Activated CD4-positive, alpha-beta T cell treated with anti-CD3 and anti-CD28 coated beads, Interleukin-2, amount 50 U/mL, for 16 hours (primary cell): Measurements from ENCODE around the gene CCNG2.

Source experiments
- DNase-seq: peaks from one replicate; pipeline ENCODE4 v3.0.0-alpha.2; 2020

Gene CCNG2

DNA sequence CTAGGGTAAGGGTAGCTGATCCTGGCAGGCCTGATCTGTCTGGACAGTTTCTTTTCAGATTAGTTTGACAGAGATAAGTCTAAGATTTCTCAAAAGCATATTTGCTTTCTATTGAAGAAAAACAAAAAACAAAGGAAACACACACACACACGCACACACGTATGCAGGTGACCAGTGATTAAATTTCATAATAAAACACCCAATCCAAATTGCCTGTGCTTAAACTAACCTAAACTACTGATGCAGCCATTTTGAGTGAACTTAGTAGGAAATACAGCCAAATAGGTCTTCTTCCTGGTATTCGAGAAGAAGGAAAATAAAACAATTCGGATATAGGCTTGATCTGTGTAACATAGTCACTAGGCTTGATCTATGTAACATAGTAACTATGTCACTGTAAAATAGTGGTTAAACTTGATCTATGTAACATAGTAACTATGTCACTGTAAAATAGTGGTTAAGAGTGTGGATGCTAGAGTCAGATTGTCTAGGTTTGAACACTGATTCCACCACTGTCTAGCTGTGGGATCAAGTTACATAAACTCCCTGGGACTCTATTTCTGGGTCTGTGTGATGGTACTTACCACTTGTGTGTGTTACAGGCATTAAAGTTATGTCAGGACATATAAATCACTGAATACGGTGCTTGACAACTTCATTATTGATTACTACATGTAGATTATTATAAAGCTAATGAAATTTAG lies 9.8 kb upstream of the CCNG2 start:
- no peak for DNase-seq

- DNase-seq = no peak
Measured at GRCh38 chr4:77148078-77148477, 8.9 kb upstream of the CCNG2 start.

DNA sequence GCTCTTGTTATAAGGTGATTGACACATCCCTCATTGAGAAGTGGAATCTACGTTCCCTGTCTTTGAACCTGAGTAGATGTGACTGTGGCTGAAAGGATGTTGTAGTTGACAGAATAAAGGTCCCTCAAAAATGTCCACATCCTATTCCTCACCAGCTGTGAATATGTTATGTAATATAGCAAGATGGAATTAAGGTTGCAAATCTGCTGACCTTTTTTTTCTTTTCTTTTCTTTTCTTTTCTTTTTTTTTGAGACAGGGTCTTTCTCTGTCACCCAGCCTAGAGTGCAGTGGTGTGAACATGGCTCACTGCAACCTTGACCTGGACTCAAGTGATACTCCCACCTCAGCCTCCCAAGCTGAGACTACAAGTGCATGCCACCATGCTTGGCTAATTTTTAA lies 7.2 kb upstream of the CCNG2 start:
- DNase-seq = no peak

DNA sequence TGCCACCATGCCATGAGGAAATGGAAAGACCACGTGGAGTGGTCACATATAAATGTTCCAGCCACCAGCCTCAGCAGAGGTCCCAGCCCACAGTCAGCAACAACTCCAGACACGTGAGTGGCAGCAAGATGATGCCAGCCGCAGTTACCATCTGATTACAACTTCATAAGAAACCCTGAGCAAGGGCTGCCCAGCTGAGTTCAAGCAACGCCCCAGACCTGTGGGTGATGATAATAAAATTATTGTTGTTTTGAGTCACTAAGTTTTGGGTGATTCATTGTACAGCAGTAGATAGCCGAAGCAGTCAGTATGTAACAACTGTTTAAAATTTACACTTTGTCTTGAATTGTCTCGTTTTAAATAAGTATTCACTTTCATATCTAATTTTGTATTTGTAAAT lies 5.8 kb upstream of the CCNG2 start:
- peak; percentile 1 for DNase-seq

GRCh38 chr4:77152421-77152820 lies 4.6 kb upstream of the CCNG2 start:
- no peak for DNase-seq

DNA sequence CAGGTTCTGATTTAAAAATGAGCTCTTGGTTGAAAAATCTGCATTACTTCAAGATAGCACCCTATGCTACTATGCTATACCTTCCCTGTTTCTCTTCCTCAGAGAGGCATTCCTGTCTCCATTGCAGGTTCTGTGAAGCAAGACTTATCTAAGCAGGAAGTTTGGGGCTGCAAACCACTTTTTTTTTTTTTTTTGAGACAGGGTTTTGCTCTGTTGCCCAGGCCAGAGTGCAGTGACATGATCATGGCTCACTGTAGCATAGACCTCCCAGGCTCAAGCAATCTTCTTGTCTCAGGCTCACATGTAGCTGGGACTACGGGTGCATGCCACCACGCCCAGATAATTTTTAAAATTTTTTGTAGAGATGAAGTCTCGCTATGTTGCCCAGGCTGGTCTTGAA lies 4.0 kb upstream of the CCNG2 start:
- no peak for DNase-seq

GRCh38 chr4:77154065-77154464 lies 2.9 kb upstream of the CCNG2 start:
- no peak for DNase-seq

GRCh38 chr4:77154761-77155499 lies 2.1 kb upstream of the CCNG2 start:
- DNase-seq = no peak

DNA sequence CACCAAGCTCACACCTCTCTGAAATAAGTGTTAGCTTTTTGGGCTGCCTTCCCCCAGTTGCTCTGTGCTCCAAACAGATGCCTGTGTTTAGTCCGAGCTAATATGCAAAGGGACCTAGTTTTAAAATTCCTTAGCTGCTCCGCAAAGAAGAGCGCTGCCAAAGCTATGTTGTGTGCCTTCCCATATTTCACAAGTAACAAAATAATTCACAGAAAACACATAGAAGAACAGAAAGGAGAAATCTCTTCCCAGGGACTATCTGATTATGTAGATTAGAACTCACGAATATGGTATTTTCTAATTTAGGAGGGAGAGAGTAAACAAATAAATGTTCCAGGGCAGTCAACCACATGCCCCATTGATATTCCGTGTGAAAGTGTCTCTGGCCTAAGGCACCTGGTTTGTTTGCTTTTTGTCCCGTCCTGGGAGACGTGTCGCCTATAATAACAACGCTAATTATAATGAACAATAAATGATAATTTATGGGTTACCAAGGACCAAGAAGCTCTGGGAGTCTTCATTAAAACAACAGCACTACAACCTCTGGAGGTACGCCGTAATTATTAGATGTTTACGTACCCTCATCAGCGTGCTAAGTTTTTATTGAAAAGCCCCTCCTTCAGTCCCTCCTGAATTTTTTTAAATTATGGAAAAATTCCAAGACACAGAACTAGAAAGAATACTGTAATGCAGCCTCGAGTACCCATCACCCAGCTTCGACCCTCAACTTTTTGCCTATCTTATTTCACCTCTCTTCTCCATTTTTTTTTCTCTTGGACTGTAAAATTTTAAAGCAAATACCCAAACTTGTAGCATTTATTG lies 1.2 kb upstream of the CCNG2 start:
- no peak for DNase-seq

GRCh38 chr4:77156533-77156911 lies 485 bp upstream of the CCNG2 start:
- DNase-seq = peak; percentile 98

GRCh38 chr4:77157859-77158486 lies 966 bp downstream of the CCNG2 start:
- DNase-seq = peak; percentile 68

- DNase-seq = no peak
Measured at GRCh38 chr4:77158487-77158861, 1.5 kb downstream of the CCNG2 start.

- no peak for DNase-seq
Measured at GRCh38 chr4:77159806-77160205, 2.8 kb downstream of the CCNG2 start.

DNA sequence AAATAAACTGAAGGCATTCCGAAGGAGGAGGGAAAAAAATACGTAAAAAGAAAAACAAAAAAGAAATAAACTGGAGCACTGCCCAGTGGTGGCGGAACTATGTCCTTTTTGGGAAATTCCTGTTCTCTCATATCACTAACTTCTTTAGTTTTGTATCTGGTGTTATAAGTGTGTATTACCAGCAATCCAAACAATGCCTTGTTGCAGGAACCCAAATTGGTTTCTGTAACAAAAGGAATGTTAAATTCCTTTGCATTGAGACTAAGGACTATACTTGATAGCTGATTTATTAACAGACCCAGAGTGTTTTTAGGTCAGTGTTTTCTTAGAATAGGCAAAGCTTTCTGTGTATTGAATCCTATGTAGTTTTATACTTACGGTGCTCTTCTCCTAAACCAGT lies 6.6 kb downstream of the CCNG2 start:
- no peak for DNase-seq

- DNase-seq = no peak
Measured at GRCh38 chr4:77167173-77167572, 10.2 kb downstream of the CCNG2 start.

- DNase-seq = no peak
Measured at GRCh38 chr4:77167866-77168265, 10.9 kb downstream of the CCNG2 start.

DNA sequence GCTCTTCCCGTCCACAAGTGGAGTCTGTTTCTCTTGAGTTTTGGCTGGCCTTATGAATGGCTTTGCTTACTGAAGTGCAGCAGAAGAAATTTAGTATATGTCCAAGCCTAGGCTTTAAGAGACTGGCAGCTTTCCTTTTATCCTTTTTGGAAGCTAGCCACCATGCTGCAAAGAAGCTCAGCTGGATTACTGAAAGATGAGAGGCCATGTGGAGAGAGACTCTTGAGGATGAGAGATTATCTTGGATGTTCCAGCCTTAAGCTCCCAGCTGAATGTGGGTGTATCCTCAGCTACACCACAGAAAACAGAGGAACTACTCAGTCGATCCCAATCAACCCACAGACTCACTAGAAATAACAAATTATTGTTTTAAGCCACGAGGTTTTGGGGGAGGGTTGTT lies 12.5 kb downstream of the CCNG2 start:
- DNase-seq = no peak

DNA sequence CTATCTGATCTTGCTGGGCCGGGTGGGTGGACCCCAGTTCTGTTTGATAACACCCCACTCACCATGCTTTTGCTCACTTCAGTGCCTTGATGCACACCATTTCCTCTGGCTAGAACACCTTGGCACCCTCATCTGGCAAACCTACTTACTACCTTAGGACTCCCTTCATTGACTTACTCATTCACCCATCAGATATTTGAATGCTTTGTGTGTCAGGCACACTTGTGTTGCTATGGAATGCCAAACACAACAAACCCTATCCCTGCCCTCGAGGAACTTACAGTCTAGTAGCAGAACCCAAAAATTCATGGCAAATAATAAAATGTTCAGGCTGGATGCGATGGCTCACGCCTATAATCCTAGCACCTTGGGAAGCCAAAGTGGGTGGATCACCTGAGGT lies 13.9 kb downstream of the CCNG2 start:
- DNase-seq = no peak

GRCh38 chr4:77172336-77172735 lies 15.3 kb downstream of the CCNG2 start:
- no peak for DNase-seq

- no peak for DNase-seq
Measured at GRCh38 chr4:77174426-77174825, 17.4 kb downstream of the CCNG2 start.

DNA sequence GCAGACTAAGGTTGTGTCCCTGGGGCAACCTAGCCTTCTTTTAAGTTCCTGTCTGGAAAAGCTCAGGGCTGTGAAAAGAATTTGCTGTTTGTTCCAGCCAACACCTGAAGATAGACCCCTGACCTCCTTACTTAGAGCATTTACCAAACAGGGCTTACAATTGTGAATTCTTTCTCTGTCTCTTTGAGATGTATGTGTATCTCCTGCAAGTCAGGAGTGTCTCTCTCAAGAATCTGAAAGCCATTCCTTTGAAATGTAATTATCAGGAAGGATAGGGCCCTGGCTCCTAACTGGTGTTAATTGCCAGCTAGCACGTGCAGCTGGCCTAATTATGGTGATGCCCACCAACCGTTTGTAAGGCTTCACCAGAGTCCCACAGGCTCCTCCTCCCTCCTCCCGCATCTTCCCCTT lies 18.2 kb downstream of the CCNG2 start:
- DNase-seq = no peak

DNA sequence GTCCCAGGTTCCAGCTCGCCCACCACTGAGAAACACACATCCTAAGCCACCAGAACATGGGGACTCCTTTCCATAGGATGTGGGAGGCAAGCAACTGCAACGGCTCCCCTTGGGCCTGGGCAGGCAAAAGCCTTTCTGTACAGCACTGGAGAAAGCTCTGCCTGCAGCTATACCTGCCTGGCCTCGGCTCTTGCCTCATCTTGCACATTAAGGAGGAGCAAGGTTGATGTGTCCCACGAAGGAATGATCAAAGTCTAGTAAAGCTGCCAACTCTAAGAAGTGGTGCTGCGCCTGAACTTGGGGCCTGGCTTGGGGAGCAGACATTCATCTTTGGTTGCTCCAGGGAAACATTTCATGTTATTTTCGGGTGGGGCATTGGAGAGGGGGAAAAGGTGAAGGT lies 19.6 kb downstream of the CCNG2 start:
- DNase-seq = no peak

DNA sequence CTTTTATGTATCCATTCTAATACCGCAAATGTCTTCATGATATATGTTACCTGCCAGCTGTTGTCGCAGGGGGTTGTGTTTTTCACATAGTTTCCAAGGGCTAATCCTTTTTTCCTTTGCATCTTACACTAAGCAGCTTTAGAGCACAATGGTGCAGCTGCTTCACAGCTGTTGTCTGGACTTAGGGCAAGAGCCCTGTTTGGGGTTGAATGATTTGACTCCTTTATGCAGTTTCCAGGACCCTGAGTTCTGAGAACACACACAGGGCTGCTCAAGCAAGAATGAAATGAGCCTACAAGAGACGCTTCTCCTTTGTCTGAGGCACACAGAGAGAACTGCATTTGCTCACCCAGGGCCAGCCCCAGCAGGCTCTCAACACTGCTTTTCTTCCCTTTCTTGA lies 20.2 kb downstream of the CCNG2 start:
- DNase-seq = no peak

DNA sequence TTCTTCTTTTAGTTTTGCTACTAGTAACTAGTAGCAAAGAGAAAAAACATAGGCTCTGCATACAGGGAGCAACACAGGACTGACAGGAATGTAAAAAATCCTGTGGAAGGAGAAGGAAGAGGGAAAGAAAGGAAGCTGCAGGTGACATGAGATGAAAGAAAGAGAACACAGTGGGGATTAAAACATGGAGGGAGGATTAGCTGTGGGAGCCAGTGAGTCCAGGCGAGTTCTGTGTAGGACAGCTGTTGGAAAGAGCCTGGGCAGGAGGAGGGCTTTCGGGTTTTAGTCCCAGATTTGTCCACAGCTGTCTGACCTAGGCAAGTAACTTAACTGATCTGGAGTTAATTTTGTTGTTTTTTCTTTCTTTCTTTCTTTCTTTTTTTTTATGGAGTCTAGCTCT lies 21.6 kb downstream of the CCNG2 start:
- no peak for DNase-seq
